GM19463 (cell line): ENCODE results near the gene EFNB1.

Experiments
- ATAC-seq: cut with Tn5 transposase; IDR thresholded peaks from one replicate; pipeline ENCODE4 v1.9.1; 2021; ENCODE audit warnings: mild to moderate bottlenecking, moderate library complexity; ENCODE audit not compliant: unreplicated experiment

The EFNB1 gene

GRCh38 chrX:68842781-68843581 lies 14.2 kb downstream of the EFNB1 start:
- ATAC-seq = no peak

- no peak for ATAC-seq
Observed at GRCh38 chrX:68843992-68844391, 15.2 kb downstream of the EFNB1 start.

- no peak for ATAC-seq
Observed at GRCh38 chrX:68844581-68844980, 15.8 kb downstream of the EFNB1 start.

- ATAC-seq = no peak
Observed at GRCh38 chrX:68846536-68846935, 17.7 kb downstream of the EFNB1 start.

GRCh38 chrX:68847172-68847571 lies 18.4 kb downstream of the EFNB1 start:
- ATAC-seq = no peak

- no peak for ATAC-seq
Observed at GRCh38 chrX:68848189-68848940, 19.5 kb downstream of the EFNB1 start.

- no peak for ATAC-seq
Observed at GRCh38 chrX:68851082-68851481, 22.3 kb downstream of the EFNB1 start.

GRCh38 chrX:68852046-68852445 lies 23.2 kb downstream of the EFNB1 start:
- no peak for ATAC-seq

- ATAC-seq = no peak
Observed at GRCh38 chrX:68853665-68854251, 24.9 kb downstream of the EFNB1 start.

- no peak for ATAC-seq
Observed at GRCh38 chrX:68865300-68865699, 36.5 kb downstream of the EFNB1 start.

GRCh38 chrX:68865926-68866325 lies 37.1 kb downstream of the EFNB1 start:
- no peak for ATAC-seq

- ATAC-seq = no peak
Observed at GRCh38 chrX:68867458-68868112, 38.8 kb downstream of the EFNB1 start.

GRCh38 chrX:68868316-68868715 lies 39.5 kb downstream of the EFNB1 start:
- no peak for ATAC-seq

GRCh38 chrX:68868902-68869800 lies 40.3 kb downstream of the EFNB1 start:
- no peak for ATAC-seq

GRCh38 chrX:68870357-68870756 lies 41.5 kb downstream of the EFNB1 start:
- no peak for ATAC-seq

- ATAC-seq = no peak
Observed at GRCh38 chrX:68872171-68872570, 43.4 kb downstream of the EFNB1 start.

- no peak for ATAC-seq
Observed at GRCh38 chrX:68874076-68874475, 45.3 kb downstream of the EFNB1 start.

GRCh38 chrX:68876731-68877130 lies 47.9 kb downstream of the EFNB1 start:
- no peak for ATAC-seq

- no peak for ATAC-seq
Observed at GRCh38 chrX:68877606-68878005, 48.8 kb downstream of the EFNB1 start.

GRCh38 chrX:68878977-68879645 lies 50.3 kb downstream of the EFNB1 start:
- no peak for ATAC-seq
